OCI-LY3 (cell line): ENCODE results near the gene ALCAM.

Experiments used
- EZH2phosphoT487 ChIP-seq: fragments of 200-600 bp; shearing (Covaris generic); IDR thresholded peaks from 2 replicates; pipeline ENCODE4 v1.6.1; 2018; ENCODE audit warnings: antibody characterized with exemption, mixed run types, low read depth
- TF ChIP-seq, protein P1 (sequence below): fragments of 200-600, 300-600 bp; sonication (generic); IDR thresholded peaks from 2 replicates; pipeline ENCODE4 v1.5.1; 2014; ENCODE audit warnings: antibody characterized with exemption, low read length, low read depth

DNA sequence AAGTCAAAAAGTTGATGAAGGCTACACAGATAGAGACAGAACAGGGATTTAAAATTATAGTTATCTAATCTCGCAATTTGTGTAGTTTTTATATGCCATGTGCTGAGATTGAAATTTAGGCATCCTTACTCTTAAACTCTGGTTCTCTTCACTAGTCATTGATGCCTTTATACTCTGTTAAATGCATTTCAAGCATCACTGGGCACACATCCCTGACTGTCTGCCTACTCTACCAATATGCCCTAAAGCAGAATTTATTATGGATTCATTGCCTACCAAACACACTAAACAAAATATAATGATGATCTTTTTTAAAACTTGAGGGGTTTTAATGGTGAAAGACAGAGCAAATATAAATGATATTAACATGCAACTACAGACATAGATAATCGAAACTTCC, 10.3 kb upstream of the ALCAM start:
- TF ChIP-seq, protein P1, sequence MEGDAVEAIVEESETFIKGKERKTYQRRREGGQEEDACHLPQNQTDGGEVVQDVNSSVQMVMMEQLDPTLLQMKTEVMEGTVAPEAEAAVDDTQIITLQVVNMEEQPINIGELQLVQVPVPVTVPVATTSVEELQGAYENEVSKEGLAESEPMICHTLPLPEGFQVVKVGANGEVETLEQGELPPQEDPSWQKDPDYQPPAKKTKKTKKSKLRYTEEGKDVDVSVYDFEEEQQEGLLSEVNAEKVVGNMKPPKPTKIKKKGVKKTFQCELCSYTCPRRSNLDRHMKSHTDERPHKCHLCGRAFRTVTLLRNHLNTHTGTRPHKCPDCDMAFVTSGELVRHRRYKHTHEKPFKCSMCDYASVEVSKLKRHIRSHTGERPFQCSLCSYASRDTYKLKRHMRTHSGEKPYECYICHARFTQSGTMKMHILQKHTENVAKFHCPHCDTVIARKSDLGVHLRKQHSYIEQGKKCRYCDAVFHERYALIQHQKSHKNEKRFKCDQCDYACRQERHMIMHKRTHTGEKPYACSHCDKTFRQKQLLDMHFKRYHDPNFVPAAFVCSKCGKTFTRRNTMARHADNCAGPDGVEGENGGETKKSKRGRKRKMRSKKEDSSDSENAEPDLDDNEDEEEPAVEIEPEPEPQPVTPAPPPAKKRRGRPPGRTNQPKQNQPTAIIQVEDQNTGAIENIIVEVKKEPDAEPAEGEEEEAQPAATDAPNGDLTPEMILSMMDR, result no peak
- no peak for TF ChIP-seq EZH2phosphoT487
